NB4 (cell line): ENCODE results near the gene ITPK1.

Source experiments
- DNase-seq: peaks from one replicate; pipeline ENCODE4 v3.0.0; 2010; ENCODE audit warnings: low read depth
- H3K4me3 ChIP-seq: one replicate; pipeline ENCODE4 v1.5.1; 2011; ENCODE audit warnings: mild to moderate bottlenecking, low read depth, low read length, moderate library complexity
- CTCF ChIP-seq: IDR thresholded peaks from one replicate; pipeline ENCODE4 v1.5.1; 2012; ENCODE audit warnings: low read depth, low read length
- MAX ChIP-seq: IDR thresholded peaks from 2 replicates; pipeline ENCODE4 v1.6.1; 2011; ENCODE audit warnings: low read depth, low read length
- MYC ChIP-seq: IDR thresholded peaks from 2 replicates; pipeline ENCODE4 v1.6.1; 2011; ENCODE audit warnings: low read depth, low read length
- POLR2A ChIP-seq: IDR thresholded peaks from 2 replicates; pipeline ENCODE4 v1.6.1; 2011; ENCODE audit warnings: mild to moderate bottlenecking; ENCODE audit not compliant: insufficient read length; ENCODE audit errors: extremely low read depth

Gene ITPK1

GRCh38 chr14:93017301-93017797, 98.4 kb downstream of the ITPK1 start:
- no peak overlapping the region for H3K4me3 ChIP-seq
- DNase-seq: no peak
- TF ChIP-seq CTCF (no peak), MYC (no peak), POLR2A (no peak), MAX (no peak)

GRCh38 chr14:93016275-93016845, 99.4 kb downstream of the ITPK1 start:
- TF ChIP-seq MYC (no peak), POLR2A (no peak), CTCF (no peak), MAX (no peak)
- H3K4me3 ChIP-seq: no peak overlapping the region
- DNase-seq: no peak

GRCh38 chr14:93015505-93015904, 100.2 kb downstream of the ITPK1 start:
- DNase-seq: no peak
- no peak for TF ChIP-seq CTCF
- TF ChIP-seq MYC: no peak
- no peak for TF ChIP-seq MAX
- TF ChIP-seq POLR2A: no peak
- no peak overlapping the region for H3K4me3 ChIP-seq

- DNase-seq: no peak
- no peak overlapping the region for H3K4me3 ChIP-seq
- no peak for TF ChIP-seq MAX
- 0 out of 2 replicates have a peak, but pooled peaks have one; percentile 7 for TF ChIP-seq MYC
These were observed 100.7 kb downstream of the ITPK1 start for GRCh38 chr14:93015064-93015463.

GRCh38 chr14:93014058-93015023, 101.4 kb downstream of the ITPK1 start:
- TF ChIP-seq MYC (no peak), POLR2A (no peak)
- no peak for DNase-seq
- H3K4me3 ChIP-seq: no peak overlapping the region

- DNase-seq: peak; percentile 43
- H3K4me3 ChIP-seq: no peak overlapping the region
- TF ChIP-seq MYC: no peak
- TF ChIP-seq MAX: no peak
- TF ChIP-seq POLR2A: no peak
- TF ChIP-seq CTCF: no peak
These were observed 102.6 kb downstream of the ITPK1 start for GRCh38 chr14:93012951-93013719.
